Upper lobe of left lung (tissue), 4 donors: ENCODE data around the gene RPS6KB1.

Experiments
- CTCF ChIP-seq, 6 experiments: fragments of 450-650 bp in 4 of 6; fragments of 200-600 bp in 2 of 6; sonication (generic) in 2 of 6; IDR thresholded peaks; one replicate each; pipeline ENCODE4 v1.5.1; 2016 to 2019; ENCODE audit warnings: antibody characterized with exemption in 6 of 6
- EP300 ChIP-seq, 4 donors: sonication (generic); formaldehyde crosslinking; IDR thresholded peaks; one replicate each; pipeline ENCODE4 v1.5.1; 2017; ENCODE audit warnings: antibody characterized with exemption in 4 of 4, control low read depth in 2 of 4
- POLR2A ChIP-seq, 4 donors: fragments of 450-650 bp; IDR thresholded peaks; one replicate each; pipeline ENCODE4 v1.5.1; 2016 to 2017; ENCODE audit warnings: antibody characterized with exemption in 4 of 4, mild to moderate bottlenecking in 2 of 4
- POLR2AphosphoS5 ChIP-seq, 2 donors: sonication (generic); formaldehyde crosslinking; IDR thresholded peaks; one replicate each; pipeline ENCODE4 v1.5.1; 2017; ENCODE audit warnings: antibody characterized with exemption in 2 of 2

- no peak for TF ChIP-seq POLR2A (IDR thresholded peaks at IDR 0.05)
- no peak for TF ChIP-seq CTCF (IDR thresholded peaks at IDR 0.05)
- TF ChIP-seq EP300 (IDR thresholded peaks at IDR 0.05), result no peak
- no peak for TF ChIP-seq POLR2AphosphoS5 (IDR thresholded peaks at IDR 0.05)
Measured at GRCh38 chr17:59972778-59973177, 79.9 kb downstream of the RPS6KB1 start.
